Thyroid gland (tissue), 4 donors: ENCODE data around the gene USP32.

Experiments
- CTCF ChIP-seq, 6 experiments: fragments of 200-600 bp in 3 of 6; fragments of 450-650 bp in 3 of 6; sonication (generic) in 3 of 6; IDR thresholded peaks; one replicate each; pipeline ENCODE4 v1.5.1; 2016 to 2019; ENCODE audit warnings: antibody characterized with exemption in 6 of 6, mild to moderate bottlenecking in 2 of 6, inconsistent platforms in 1 of 6, moderate library complexity in 1 of 6
- POLR2A ChIP-seq, 2 donors: fragments of 450-650 bp; IDR thresholded peaks; one replicate each; pipeline ENCODE4 v1.6.1; 2017; ENCODE audit warnings: antibody characterized with exemption in 2 of 2, mild to moderate bottlenecking in 2 of 2, moderate library complexity in 1 of 2

- TF ChIP-seq POLR2A (IDR thresholded peaks at IDR 0.05) (no peak), CTCF (IDR thresholded peaks at IDR 0.05) (no peak)
Measured at GRCh38 chr17:60301649-60302048, 90.3 kb downstream of the USP32 start.
